Left forelimb (tissue), 1 donor: ENCODE data around the gene GAL3ST2.
"Not testable (repeated sequence)": the region's sequence is repeated elsewhere in the genome, so short reads cannot be mapped to it uniquely, and the experiment has no call there.

Source experiments
- DNase-seq: peaks from one replicate; pipeline ENCODE4 v3.0.0-alpha.2; 2018; ENCODE audit warnings: low spot score

Gene GAL3ST2

GRCh38 chr2:241795021-241795999, 18.7 kb downstream of the GAL3ST2 start:
- DNase-seq, result no peak

- DNase-seq, result no peak
Observed at GRCh38 chr2:241796209-241796608, 19.6 kb downstream of the GAL3ST2 start.

- no peak for DNase-seq
Observed at GRCh38 chr2:241796610-241797138, 20.1 kb downstream of the GAL3ST2 start.

- no peak for DNase-seq
Observed at GRCh38 chr2:241797441-241798080, 20.9 kb downstream of the GAL3ST2 start.

- DNase-seq, result no peak
Observed at GRCh38 chr2:241798081-241798630, 21.5 kb downstream of the GAL3ST2 start.

- peak; percentile 60 for DNase-seq
Observed at GRCh38 chr2:241798631-241799521, 22.3 kb downstream of the GAL3ST2 start.

- DNase-seq, result no peak
Observed at GRCh38 chr2:241799522-241800197, 23.0 kb downstream of the GAL3ST2 start.

GRCh38 chr2:241800198-241800903, 23.7 kb downstream of the GAL3ST2 start:
- DNase-seq, result not testable (repeated sequence)

GRCh38 chr2:241801611-241802420, 25.2 kb downstream of the GAL3ST2 start:
- DNase-seq, result no peak

GRCh38 chr2:241802421-241803318, 26.0 kb downstream of the GAL3ST2 start:
- no peak for DNase-seq

- peak; percentile 81 for DNase-seq
Observed at GRCh38 chr2:241803387-241804325, 27.0 kb downstream of the GAL3ST2 start.

- DNase-seq, result peak; percentile 67
Observed at GRCh38 chr2:241804326-241805229, 28.0 kb downstream of the GAL3ST2 start.

GRCh38 chr2:241806217-241806616, 29.6 kb downstream of the GAL3ST2 start:
- DNase-seq, result not testable (repeated sequence)

- no peak for DNase-seq
Observed at GRCh38 chr2:241808051-241808720, 31.6 kb downstream of the GAL3ST2 start.

GRCh38 chr2:241808721-241809382, 32.2 kb downstream of the GAL3ST2 start, which contains the start of gene NEU4:
TSS of gene NEU4 (plus strand) at chr2:241809193. CDS start at chr2:241814485, 5,292 bp downstream.
- DNase-seq, result no peak
